K562 (cell line): ENCODE data around the gene TAL1. TPM values are rescaled to one million over a fixed set of nuclear protein-coding genes. Genes with fewer than 3 reads are reported as not detected.

ENCODE experiments used
- ATAC-seq: fragments of 200-7000 bp; cut with Tn5 transposase; 3 replicates; pipeline ENCODE4 v1.9.1; 2020; ENCODE audit warnings: moderate library complexity
- BruUV-seq: library from RNA; stranded (reverse); fragments of 400-500 nt; replicated peaks from 2 replicates; lab custom pipeline; 2021; lab: Mats Ljungman, UMichigan
- CTCF ChIA-PET: fragments of 300-600 bp; formaldehyde crosslinking; extraction: SDS; loops from one replicate; lab custom pipeline; 2021; ENCODE audit warnings: low intra/inter-chr PET ratio; lab: Yijun Ruan, JAX
- POLR2A ChIA-PET: fragments of 300-600, 350-650 bp; sonication (Branson Sonifier 250); formaldehyde crosslinking; extraction: SDS; loops from one replicate; lab custom pipeline; 2021; ENCODE audit warnings: antibody characterized with exemption, inconsistent platforms; lab: Yijun Ruan, JAX
- DNase-seq, 4 experiments: peaks; one replicate each; pipeline versions ENCODE4 v3.0.0 to v3.0.0-alpha.2; 2011 to 2018; ENCODE audit warnings: low spot score in 3 of 4, mixed read lengths in 3 of 4; ENCODE audit errors: extremely low read depth in 1 of 4
- FAIRE-seq: peaks from 2 replicates; lab custom pipeline; 2011; peaks lifted over from hg19 to GRCh38; lab: Jason Lieb, UNC
- H2AFZ ChIP-seq: 2 replicates; pipeline ENCODE4 v1.6.0; 2011; ENCODE audit warnings: low read depth, low read length, control low read depth, inconsistent platforms
- H3K27ac ChIP-seq: fragments of 200-600 bp; 3 replicates; pipeline ENCODE4 v1.8.0; 2011; ENCODE audit warnings: low read depth, mild to moderate bottlenecking, control low read depth, inconsistent platforms, low read length, moderate library complexity, mixed read lengths; ENCODE audit errors: extremely low read depth
- H3K27me3 ChIP-seq, 2 experiments: fragments of 300-600 bp in 1 of 2; 2 replicates in 1 of 2; 3 replicates in 1 of 2; pipeline versions ENCODE4 v1.6.0 to v1.8.0; 2011; ENCODE audit warnings: inconsistent platforms in 2 of 2, low read length in 2 of 2, mild to moderate bottlenecking in 1 of 2, mixed read lengths in 1 of 2, moderate library complexity in 1 of 2; ENCODE audit not compliant: control insufficient read depth in 2 of 2, insufficient read depth in 2 of 2
- H3K36me3 ChIP-seq: fragments of 300-600 bp; 3 replicates; pipeline ENCODE4 v1.8.0; 2011; ENCODE audit warnings: mild to moderate bottlenecking, low read length, inconsistent platforms; ENCODE audit not compliant: control insufficient read depth, insufficient read depth
- H3K4me1 ChIP-seq, 2 experiments: fragments of 200-600 bp in 1 of 2; replicated peaks in 1 of 2; 2 replicates in 1 of 2; 3 replicates in 1 of 2; pipeline versions ENCODE4 v1.5.1 to v1.8.0; 2011; ENCODE audit warnings: inconsistent platforms in 2 of 2, low read length in 2 of 2, mild to moderate bottlenecking in 1 of 2, mixed read lengths in 1 of 2, moderate library complexity in 1 of 2; ENCODE audit not compliant: control insufficient read depth in 2 of 2, insufficient read depth in 2 of 2
- H3K4me2 ChIP-seq: 2 replicates; pipeline ENCODE4 v1.6.1; 2011; ENCODE audit warnings: low read length, control low read depth, inconsistent platforms, mixed read lengths; ENCODE audit not compliant: insufficient read depth
- H3K4me3 ChIP-seq: fragments of 200-600 bp; sonication (generic), shearing (Covaris generic); 2 replicates; pipeline ENCODE4 v1.5.1; 2016; ENCODE audit warnings: control low read depth, inconsistent platforms
- H3K79me2 ChIP-seq: fragments of 200-600 bp; 3 replicates; pipeline ENCODE4 v1.8.0; 2011; ENCODE audit warnings: low read length, inconsistent platforms; ENCODE audit not compliant: control insufficient read depth, insufficient read depth
- H3K9ac ChIP-seq, 2 experiments: 2 replicates each; pipeline versions ENCODE4 v1.6.0 to v1.6.1; 2011; ENCODE audit warnings: low read depth in 2 of 2, low read length in 2 of 2, control low read depth in 1 of 2, inconsistent platforms in 1 of 2, mild to moderate bottlenecking in 1 of 2, mixed read lengths in 1 of 2; ENCODE audit not compliant: insufficient read depth in 1 of 2
- H3K9me1 ChIP-seq: one replicate; pipeline ENCODE4 v1.6.0; 2011; ENCODE audit warnings: inconsistent platforms, mild to moderate bottlenecking, low read length, moderate library complexity; ENCODE audit not compliant: control insufficient read depth, insufficient read depth
- H3K9me3 ChIP-seq: replicated peaks from 2 replicates; pipeline ENCODE4 v1.5.1; 2011; ENCODE audit warnings: low read depth, low read length, inconsistent platforms; ENCODE audit not compliant: control insufficient read depth, insufficient read depth
- H4K20me1 ChIP-seq: replicated peaks from 2 replicates; pipeline ENCODE4 v1.6.1; 2011; ENCODE audit warnings: low read length, inconsistent platforms, mixed read lengths; ENCODE audit not compliant: control insufficient read depth, insufficient read depth
- HSF4 ChIP-seq: fragments of 250-450 bp; sonication (Bioruptor Pico); IDR thresholded peaks from 2 replicates; pipeline ENCODE4 v2.1.2; 2022; ENCODE audit warnings: mild to moderate bottlenecking, moderate library complexity, borderline replicate concordance
- MEIS2 ChIP-seq: fragments of 450-650 bp; IDR thresholded peaks from 2 replicates; pipeline ENCODE4 v1.6.1; 2014; ENCODE audit warnings: mild to moderate bottlenecking; ENCODE audit not compliant: partially characterized antibody
- POLR2AphosphoS2 ChIP-seq: IDR thresholded peaks from 2 replicates; pipeline ENCODE4 v1.6.1; 2012; ENCODE audit warnings: low read length, improper control_type of control experiment
- ZBTB7A ChIP-seq: IDR thresholded peaks from 2 replicates; pipeline ENCODE4 v1.6.1; 2011; ENCODE audit warnings: low read depth, mild to moderate bottlenecking, low read length, moderate library complexity, borderline replicate concordance; ENCODE audit not compliant: control insufficient read depth
- ZNF263 ChIP-seq: sonication (generic); formaldehyde crosslinking; IDR thresholded peaks from 2 replicates; pipeline ENCODE4 v1.8.0; 2022; ENCODE audit warnings: mild to moderate bottlenecking, missing genetic modification reagents, borderline replicate concordance
- ZNF696 ChIP-seq: fragments of 250-450 bp; sonication (Bioruptor Pico); conservative IDR thresholded peaks from 2 replicates; pipeline ENCODE4 v1.4.0; 2020; ENCODE audit warnings: mild to moderate bottlenecking, moderate library complexity
- WGBS: fragments of 100-300 bp; shearing (Covaris generic); methylation state at CpG from one replicate; pipeline ENCODE4 v1.1.6; 2016; ENCODE audit warnings: low coverage, mixed read lengths; ENCODE audit not compliant: insufficient coverage; ENCODE audit errors: missing lambda C conversion rate; 5-methylcytosine and 5-hydroxymethylcytosine counted together
- in situ Hi-C: fragments of 300-500 bp; cut with MboI; formaldehyde crosslinking; loops from 4 replicates; pipeline ENCODE4 v1.15.0; 2018; ENCODE audit warnings: inconsistent platforms, mixed read lengths
- intact Hi-C: fragments of 100-400 bp; cut with micrococcal nuclease; formaldehyde crosslinking; loops from 2 replicates; pipeline ENCODE4 v1.14.2; 2022
- polyA plus RNA-seq, 8 experiments: library from polyadenylated mRNA; depleted of rRNA in 4 of 8; stranded (reverse) in 5 of 8; unstranded in 3 of 8; fragments of >200 nt; fragmentation: Nextera tagmentation in 2 of 8; fragmentation: Illumina TruSeq in 1 of 8; extraction: Ambion mirVana in 2 of 8; extraction: Trizol in 1 of 8; gene quantifications; 2 replicates each; pipeline versions ENCODE4 v1.2.1 to v1.2.3, GENCODE V29; 2011 to 2014; ENCODE audit warnings: inconsistent platforms in 1 of 8, missing spikeins in 1 of 8
- total RNA-seq, 7 experiments: library from RNA; depleted of rRNA in 6 of 7; stranded (reverse); fragments of >200 nt in 6 of 7; fragmentation: Illumina TruSeq in 2 of 7; extraction: Trizol in 2 of 7; gene quantifications; 2 replicates each; pipeline versions ENCODE4 v1.2.1 to v1.2.3, GENCODE V29; 2011 to 2021; ENCODE audit warnings: low replicate concordance in 1 of 7
- TF ChIP-seq, protein P1 (sequence below): fragments of 450-650 bp; IDR thresholded peaks from 2 replicates; pipeline ENCODE4 v1.6.1; 2016; ENCODE audit warnings: antibody characterized with exemption

The TAL1 gene
- total and polyA plus RNA-seq, 9 of the 15 experiments (the other 6 are each of a cell fraction or from before 2014, with no cell fraction given) = 18.5 to 106 (median 59.7) TPM

DNA sequence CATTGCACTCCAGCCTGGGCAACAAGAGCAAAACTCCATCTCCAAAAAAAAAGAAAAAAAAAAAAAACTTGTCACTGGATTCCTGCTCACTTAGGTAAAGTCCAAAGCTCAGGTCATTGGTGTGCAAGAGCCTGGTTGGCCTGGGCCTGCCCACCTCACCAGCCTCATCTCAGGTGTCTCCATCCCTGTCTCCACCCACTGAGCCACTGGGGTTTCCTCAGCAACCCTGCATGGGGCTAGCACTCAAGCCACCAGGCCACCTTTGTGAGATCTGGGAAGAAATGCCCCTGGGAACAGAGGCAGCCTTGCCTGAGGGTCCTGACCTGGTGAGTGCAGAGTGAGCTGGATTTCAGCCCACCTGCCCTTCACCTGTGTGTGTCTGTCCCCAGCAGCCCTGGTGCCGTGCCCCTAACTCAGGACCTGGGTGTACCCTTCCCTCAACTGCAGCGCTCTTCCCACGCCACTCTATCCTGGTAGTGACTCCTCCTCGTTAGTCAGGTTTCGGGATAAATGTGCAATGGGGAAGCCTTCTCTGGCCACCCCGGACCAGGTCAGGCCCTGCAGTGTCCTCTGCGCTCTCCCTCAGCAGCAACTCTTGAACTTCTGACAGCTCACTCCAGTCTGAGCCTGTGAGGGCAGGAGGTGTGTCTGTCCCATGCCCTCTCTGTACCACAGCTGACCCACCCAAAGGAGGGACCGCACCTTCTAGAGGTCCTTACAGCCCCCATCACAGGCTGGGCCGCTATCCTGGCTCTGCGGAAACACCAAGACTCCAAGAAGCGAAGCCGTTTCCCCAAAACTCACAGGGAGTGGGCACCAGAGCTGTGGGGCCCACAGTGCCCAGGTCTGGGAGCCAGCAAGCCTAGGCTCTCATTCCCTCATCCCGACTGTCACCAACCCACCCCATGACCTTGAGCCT is 45.5 kb downstream of the TAL1 start (continued):
- TF ChIP-seq MEIS2 (no peak), ZNF696 (CRISPR knock-in tag) (no peak)
- TF ChIP-seq, protein P1, sequence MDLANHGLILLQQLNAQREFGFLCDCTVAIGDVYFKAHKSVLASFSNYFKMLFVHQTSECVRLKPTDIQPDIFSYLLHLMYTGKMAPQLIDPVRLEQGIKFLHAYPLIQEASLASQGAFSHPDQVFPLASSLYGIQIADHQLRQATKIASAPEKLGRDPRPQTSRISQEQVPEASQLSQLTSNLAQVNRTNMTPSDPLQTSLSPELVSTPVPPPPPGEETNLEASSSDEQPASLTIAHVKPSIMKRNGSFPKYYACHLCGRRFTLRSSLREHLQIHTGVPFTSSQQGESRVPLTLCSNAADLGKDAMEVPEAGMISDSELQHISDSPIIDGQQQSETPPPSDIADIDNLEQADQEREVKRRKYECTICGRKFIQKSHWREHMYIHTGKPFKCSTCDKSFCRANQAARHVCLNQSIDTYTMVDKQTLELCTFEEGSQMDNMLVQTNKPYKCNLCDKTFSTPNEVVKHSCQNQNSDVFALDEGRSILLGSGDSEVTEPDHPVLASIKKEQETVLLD = no peak

DNA sequence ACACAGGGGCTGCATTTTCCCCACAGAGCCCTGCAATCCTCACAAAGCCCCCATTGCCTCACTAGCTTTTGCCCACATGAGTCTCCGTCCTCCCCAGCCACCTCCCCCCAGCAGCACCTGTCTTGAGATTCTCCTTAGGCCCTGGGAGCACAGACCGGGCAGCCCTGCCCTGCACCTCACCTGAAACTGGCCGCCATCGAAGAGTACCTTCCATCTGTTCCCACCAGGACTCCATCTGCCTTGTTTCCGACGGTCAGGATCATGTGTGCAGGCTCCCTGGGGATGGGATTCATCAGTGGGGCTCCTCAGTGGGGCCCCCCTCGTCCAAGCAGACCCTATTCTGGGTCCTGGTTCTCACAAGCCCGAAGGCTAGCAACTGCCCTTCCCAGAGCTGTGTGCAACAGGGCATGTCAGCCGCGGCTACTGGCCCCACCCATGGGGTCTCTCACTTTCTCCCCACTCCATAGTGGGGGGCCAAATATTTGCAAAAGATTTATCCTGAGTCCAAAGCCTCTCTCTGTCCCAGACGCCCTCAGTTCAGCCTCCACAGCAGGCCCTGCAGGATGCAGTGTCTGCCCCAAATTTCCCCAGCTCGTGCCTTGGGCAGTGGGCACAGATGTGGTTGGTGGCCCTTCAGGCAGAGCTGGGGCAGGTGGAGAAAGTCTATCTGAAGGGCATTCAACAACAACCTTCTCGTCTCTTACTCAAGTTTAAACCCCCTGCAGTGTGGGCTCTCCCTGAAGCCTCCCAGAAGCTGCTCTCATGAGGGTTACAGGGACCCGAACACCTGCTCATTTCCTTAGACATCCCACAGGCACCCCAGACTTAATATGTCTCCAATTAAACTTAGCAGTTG is 47.0 kb downstream of the TAL1 start:
- TF ChIP-seq HSF4 = no peak
- peak; percentile 88 for TF ChIP-seq ZNF263 (CRISPR knock-in tag)
- TF ChIP-seq POLR2AphosphoS2 = no peak
- TF ChIP-seq ZBTB7A = peak; percentile 22; the same call in 1 of the 2 replicates
- TF ChIP-seq, all 486 proteins: peak for 2
- CTCF ChIA-PET = no interaction called here

More for the DNA sequence above, 47.0 kb downstream of the TAL1 start:
- no peak overlapping the region for H3K4me3 ChIP-seq
- no peaks in the 10 kb centered on the region for H3K9me3 ChIP-seq
- H3K27me3 ChIP-seq = no peaks in the 10 kb centered on the region
- H3K4me2 ChIP-seq = no peak overlapping the region
- H3K4me1 ChIP-seq = peaks cover 45 to 74% of the 10 kb centered on the region in 2 experiments
- 53% methylated on average over 14 of the region's 14 CpGs for WGBS
- no peak overlapping the region for H3K27ac ChIP-seq
- no peak for ATAC-seq
- intact Hi-C loops = loop anchor here (5.0 kb wide), 1 partner anchor 147 kb away; the partner anchor contains the start of gene CMPK1
- no peak for DNase-seq
- FAIRE-seq = no peak
- no peaks in the 10 kb centered on the region for H4K20me1 ChIP-seq
- H3K36me3 ChIP-seq = no peaks in the 10 kb centered on the region
- H2AFZ ChIP-seq = no peak overlapping the region
- in situ Hi-C loops = loop anchor here (10.0 kb wide), 1 partner anchor 520 kb away; no protein-coding TSS in a partner anchor
- H3K9me1 ChIP-seq = no peaks in the 10 kb centered on the region
- POLR2A ChIA-PET = interaction anchor here (0.9 to 7.1 kb wide), 5 partner anchors 9 to 78 kb away, joined by 4 to 65 read pairs (median 5); no protein-coding TSS in a partner anchor
- no TSS peak for BruUV-seq
- no peak overlapping the region for H3K9ac ChIP-seq
- peaks cover under 1% of the 10 kb centered on the region; the same call in 2 of the 3 replicates for H3K79me2 ChIP-seq
